NOMO-1 treated with dmso at 0.1 percent for 144 hours (cell line): ENCODE results near the gene ADGRA1.
"Not testable (repeated sequence)": the region's sequence is repeated elsewhere in the genome, so short reads cannot be mapped to it uniquely, and the experiment has no call there.

Experiments used
- DNase-seq: peaks from one replicate; lab custom pipeline; 2025; ENCODE audit not compliant: unreplicated experiment; lab: John Stamatoyannopoulos, UW

Gene ADGRA1

GRCh38 chr10:133175624-133176023 lies 87.9 kb downstream of the ADGRA1 start:
- not testable (repeated sequence) for DNase-seq

- DNase-seq = no peak
Measured at GRCh38 chr10:133176546-133176945, 88.8 kb downstream of the ADGRA1 start.

- DNase-seq = no peak
Measured at GRCh38 chr10:133177380-133178157, 89.8 kb downstream of the ADGRA1 start.

- no peak for DNase-seq
Measured at GRCh38 chr10:133178357-133179127, 90.8 kb downstream of the ADGRA1 start.

- DNase-seq = no peak
Measured at GRCh38 chr10:133179128-133179520, 91.4 kb downstream of the ADGRA1 start.

GRCh38 chr10:133179651-133180050 lies 91.9 kb downstream of the ADGRA1 start:
- no peak for DNase-seq

- no peak for DNase-seq
Measured at GRCh38 chr10:133180192-133180964, 92.7 kb downstream of the ADGRA1 start.

GRCh38 chr10:133180965-133181639 lies 93.4 kb downstream of the ADGRA1 start:
- DNase-seq = no peak
